ENCODE results near the gene SGTB.
"Not testable (repeated sequence)": the region's sequence is repeated elsewhere in the genome, so short reads cannot be mapped to it uniquely, and the experiment has no call there.

Gene SGTB

GRCh38 chr5:65749221-65749844 lies 27.4 kb upstream of the SGTB start:
- H3K27ac Mint-ChIP-seq: no peak overlapping the region
- no peaks in the 10 kb centered on the region for H3K36me3 Mint-ChIP-seq (ENCODE audit: low read depth)
- no peaks in the 10 kb centered on the region for H3K4me1 Mint-ChIP-seq
- DNase-seq: no peak
- no peaks in the 10 kb centered on the region for H3K27me3 Mint-ChIP-seq
- H3K9me3 Mint-ChIP-seq: peaks cover 4% of the 10 kb centered on the region
- no peak overlapping the region for H3K4me3 Mint-ChIP-seq
- no peak for ATAC-seq

DNA sequence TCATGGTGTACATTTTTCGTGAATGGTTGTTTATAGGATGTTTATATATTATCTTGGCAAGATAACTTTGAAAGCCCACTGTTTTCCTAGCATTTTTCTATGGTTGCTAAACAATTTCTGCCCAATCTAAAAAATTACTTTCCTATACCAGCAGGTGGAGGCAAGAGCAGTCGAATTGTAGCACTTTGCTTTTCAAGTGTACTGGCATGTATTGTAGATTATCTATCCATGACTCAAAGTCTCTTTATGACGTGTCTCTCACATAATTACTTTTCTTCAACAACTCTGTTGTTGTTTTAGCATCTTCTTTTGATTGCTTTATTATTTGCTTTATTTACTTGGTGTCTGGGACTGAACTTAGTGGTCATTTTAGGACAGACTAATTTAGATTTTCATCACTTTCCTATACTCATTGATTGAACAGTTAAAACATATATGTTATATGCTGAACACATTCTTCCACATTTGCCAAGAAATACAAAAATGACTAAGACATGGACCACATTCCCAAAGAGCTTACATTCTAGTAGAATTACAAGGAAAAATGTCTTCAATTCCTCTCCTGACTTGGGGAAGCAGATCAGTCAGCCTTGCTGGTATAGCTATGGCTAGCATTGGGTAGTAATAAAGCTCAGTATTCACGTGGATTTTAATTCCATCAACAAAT lies 20.8 kb upstream of the SGTB start:
- peaks cover 11% of the 10 kb centered on the region for H3K4me1 Mint-ChIP-seq
- no peaks in the 10 kb centered on the region for H3K9me3 Mint-ChIP-seq
- no peaks in the 10 kb centered on the region for H3K27me3 Mint-ChIP-seq
- no peak overlapping the region for H3K4me3 Mint-ChIP-seq
- no peaks in the 10 kb centered on the region for H3K36me3 Mint-ChIP-seq (ENCODE audit: low read depth)
- no peak for DNase-seq
- ATAC-seq: peak; percentile 83
- no peak overlapping the region for H3K27ac Mint-ChIP-seq

DNA sequence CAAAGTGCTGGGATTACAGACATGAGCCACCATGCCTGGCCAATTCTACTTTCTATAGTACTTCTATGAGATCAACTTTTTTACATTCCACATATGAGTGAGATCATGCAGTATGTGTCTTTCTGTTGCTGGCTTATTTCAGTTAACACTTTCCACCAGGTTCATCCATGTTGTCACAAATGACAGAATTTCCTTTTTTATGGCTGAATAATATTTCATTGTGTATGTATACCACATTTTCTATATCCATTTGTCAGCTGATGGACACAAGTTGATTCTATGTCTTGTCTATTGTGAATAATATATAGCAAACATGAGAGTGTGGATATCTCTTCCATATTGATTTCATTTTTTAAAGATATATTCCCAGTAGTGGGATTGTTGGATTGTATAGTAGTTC lies 17.3 kb upstream of the SGTB start:
- no peak overlapping the region for H3K4me3 Mint-ChIP-seq
- no peak overlapping the region for H3K27ac Mint-ChIP-seq

GRCh38 chr5:65738305-65738704 lies 16.4 kb upstream of the SGTB start:
- H3K36me3 Mint-ChIP-seq (ENCODE audit: low read depth): no peaks in the 10 kb centered on the region
- H3K4me3 Mint-ChIP-seq: no peak overlapping the region
- DNase-seq: no peak
- H3K27ac Mint-ChIP-seq: no peak overlapping the region
- no peaks in the 10 kb centered on the region for H3K9me3 Mint-ChIP-seq
- H3K27me3 Mint-ChIP-seq: no peaks in the 10 kb centered on the region
- H3K4me1 Mint-ChIP-seq: peaks cover 26% of the 10 kb centered on the region
- no peak for ATAC-seq

More for the DNA sequence above, 17.3 kb upstream of the SGTB start:
- Mint-ChIP-seq H3K27me3 (no peaks in the 10 kb centered on the region), H3K4me1 (peaks cover 25% of the 10 kb centered on the region), H3K9me3 (no peaks in the 10 kb centered on the region), H3K36me3 (ENCODE audit: low read depth) (no peaks in the 10 kb centered on the region)
- DNase-seq (no peak), ATAC-seq (no peak)

DNA sequence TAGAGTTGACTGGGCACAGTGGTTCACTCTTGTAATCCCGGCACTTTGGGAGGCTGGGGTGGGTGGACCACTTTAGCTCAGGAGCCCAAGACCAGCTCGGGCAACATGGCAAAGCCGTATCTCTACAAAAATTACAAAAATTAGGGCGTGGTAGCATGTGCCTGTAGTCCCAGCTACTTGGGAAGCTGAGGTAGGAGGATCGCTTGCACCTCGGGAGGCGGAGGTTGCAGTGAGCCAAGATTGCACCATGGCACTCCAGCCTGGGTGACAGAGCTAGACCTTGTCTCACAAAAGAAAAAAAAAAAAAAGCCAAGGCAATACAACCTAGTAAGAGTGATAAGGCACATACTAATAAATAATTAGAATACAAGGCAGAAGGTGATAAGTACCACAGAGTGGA lies 15.9 kb upstream of the SGTB start:
- no peak overlapping the region for H3K27ac Mint-ChIP-seq
- H3K9me3 Mint-ChIP-seq: no peaks in the 10 kb centered on the region
- H3K36me3 Mint-ChIP-seq (ENCODE audit: low read depth): no peaks in the 10 kb centered on the region
- H3K4me3 Mint-ChIP-seq: no peak overlapping the region
- H3K27me3 Mint-ChIP-seq: no peaks in the 10 kb centered on the region
- ATAC-seq: no peak
- H3K4me1 Mint-ChIP-seq: peaks cover 24% of the 10 kb centered on the region
- no peak for DNase-seq

GRCh38 chr5:65736011-65736410 lies 14.1 kb upstream of the SGTB start:
- ATAC-seq (no peak), DNase-seq (no peak)
- H3K27ac Mint-ChIP-seq: no peak overlapping the region
- H3K4me3 Mint-ChIP-seq: no peak overlapping the region
- peaks cover 21% of the 10 kb centered on the region for H3K4me1 Mint-ChIP-seq
- H3K27me3 Mint-ChIP-seq: no peaks in the 10 kb centered on the region
- H3K36me3 Mint-ChIP-seq (ENCODE audit: low read depth): no peaks in the 10 kb centered on the region
- H3K9me3 Mint-ChIP-seq: no peaks in the 10 kb centered on the region

DNA sequence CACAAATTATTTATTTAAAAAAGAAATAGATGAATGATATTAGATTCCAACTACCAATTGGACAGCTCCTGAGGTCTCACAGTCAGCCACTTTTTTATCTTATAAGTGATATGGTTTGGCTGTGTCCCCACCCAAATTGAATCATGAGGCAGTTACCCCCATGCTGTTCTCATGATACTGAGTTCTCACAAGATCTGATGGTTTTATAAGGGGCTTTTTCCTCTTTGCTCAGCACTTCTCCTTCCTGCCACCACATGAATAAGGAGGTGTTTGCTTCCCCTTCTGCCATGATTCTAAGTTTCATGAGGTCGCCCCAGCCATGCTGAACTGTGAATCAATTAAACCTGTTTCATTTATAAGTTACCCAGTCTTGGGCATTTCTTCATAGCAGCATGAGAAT lies 13.0 kb upstream of the SGTB start:
- ATAC-seq: no peak
- H3K4me3 Mint-ChIP-seq: no peak overlapping the region
- peaks cover 17% of the 10 kb centered on the region for H3K4me1 Mint-ChIP-seq
- H3K9me3 Mint-ChIP-seq: no peaks in the 10 kb centered on the region
- DNase-seq: no peak
- H3K27ac Mint-ChIP-seq: no peak overlapping the region
- no peaks in the 10 kb centered on the region for H3K36me3 Mint-ChIP-seq (ENCODE audit: low read depth)
- no peaks in the 10 kb centered on the region for H3K27me3 Mint-ChIP-seq

GRCh38 chr5:65734196-65734775 lies 12.4 kb upstream of the SGTB start:
- not testable (repeated sequence) for ATAC-seq; DNase-seq; H3K9me3 Mint-ChIP-seq; H3K27me3 Mint-ChIP-seq; H3K36me3 Mint-ChIP-seq (ENCODE audit: low read depth); H3K27ac Mint-ChIP-seq; H3K4me3 Mint-ChIP-seq
- peaks cover 15% of the 10 kb centered on the region for H3K4me1 Mint-ChIP-seq

- not testable (repeated sequence) for H3K36me3 Mint-ChIP-seq (ENCODE audit: low read depth); H3K27ac Mint-ChIP-seq
- peaks cover 15% of the 10 kb centered on the region for H3K4me1 Mint-ChIP-seq
Observed at GRCh38 chr5:65732046-65732445, 10.1 kb upstream of the SGTB start.

DNA sequence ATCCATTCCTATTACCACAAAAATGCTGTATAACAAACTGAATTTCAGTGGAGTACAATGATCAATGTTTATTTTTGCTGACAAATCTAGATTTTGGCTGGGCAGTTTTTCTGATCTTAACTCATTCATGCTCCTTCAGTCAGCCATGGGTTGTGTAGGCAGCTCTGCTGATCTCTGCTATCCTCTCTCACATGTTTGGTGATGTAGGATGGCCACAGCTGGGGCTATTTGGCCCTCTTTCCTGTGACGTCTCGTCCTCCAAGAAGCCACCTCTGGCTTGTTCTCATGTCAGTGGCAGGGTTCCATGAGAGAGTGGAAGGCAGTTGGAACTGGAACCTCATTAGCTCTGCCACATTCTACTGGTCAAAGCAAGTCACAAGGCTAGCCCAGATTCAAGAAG lies 9.0 kb upstream of the SGTB start:
- no peak overlapping the region for H3K4me3 Mint-ChIP-seq
- ATAC-seq (no peak), DNase-seq (no peak)
- peaks cover 17% of the 10 kb centered on the region for H3K4me1 Mint-ChIP-seq
- H3K36me3 Mint-ChIP-seq (ENCODE audit: low read depth): no peaks in the 10 kb centered on the region
- no peaks in the 10 kb centered on the region for H3K27me3 Mint-ChIP-seq
- no peaks in the 10 kb centered on the region for H3K9me3 Mint-ChIP-seq
- H3K27ac Mint-ChIP-seq: no peak overlapping the region

More at GRCh38 chr5:65732046-65732445, 10.1 kb upstream of the SGTB start:
- ATAC-seq, H3K9me3 Mint-ChIP-seq, H3K27me3 Mint-ChIP-seq, H3K4me3 Mint-ChIP-seq, DNase-seq: not testable (repeated sequence)

DNA sequence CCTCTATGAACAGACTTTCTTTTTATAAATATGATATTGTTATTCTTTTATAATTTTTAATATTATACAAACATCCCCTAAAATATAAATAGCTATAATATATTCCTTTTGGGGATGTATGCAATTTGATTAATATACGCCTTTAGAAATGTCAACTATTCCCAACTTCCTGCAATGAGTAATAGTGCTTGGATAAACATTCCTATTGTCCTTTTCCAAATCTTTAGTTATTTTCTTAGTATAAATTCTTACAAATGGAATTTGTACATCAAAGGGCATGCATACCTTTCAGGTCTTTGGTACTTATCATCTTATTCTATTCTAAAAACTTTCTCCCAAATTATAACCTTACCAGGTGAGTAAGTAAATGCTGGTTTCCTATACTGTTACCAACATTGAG lies 6.3 kb upstream of the SGTB start:
- no peak overlapping the region for H3K4me3 Mint-ChIP-seq
- DNase-seq (no peak), ATAC-seq (no peak)
- no peaks in the 10 kb centered on the region for H3K9me3 Mint-ChIP-seq
- peaks cover 3% of the 10 kb centered on the region for H3K36me3 Mint-ChIP-seq (ENCODE audit: low read depth)
- H3K4me1 Mint-ChIP-seq: peaks cover 14% of the 10 kb centered on the region
- peaks cover 2% of the 10 kb centered on the region for H3K27me3 Mint-ChIP-seq
- H3K27ac Mint-ChIP-seq: no peak overlapping the region

DNA sequence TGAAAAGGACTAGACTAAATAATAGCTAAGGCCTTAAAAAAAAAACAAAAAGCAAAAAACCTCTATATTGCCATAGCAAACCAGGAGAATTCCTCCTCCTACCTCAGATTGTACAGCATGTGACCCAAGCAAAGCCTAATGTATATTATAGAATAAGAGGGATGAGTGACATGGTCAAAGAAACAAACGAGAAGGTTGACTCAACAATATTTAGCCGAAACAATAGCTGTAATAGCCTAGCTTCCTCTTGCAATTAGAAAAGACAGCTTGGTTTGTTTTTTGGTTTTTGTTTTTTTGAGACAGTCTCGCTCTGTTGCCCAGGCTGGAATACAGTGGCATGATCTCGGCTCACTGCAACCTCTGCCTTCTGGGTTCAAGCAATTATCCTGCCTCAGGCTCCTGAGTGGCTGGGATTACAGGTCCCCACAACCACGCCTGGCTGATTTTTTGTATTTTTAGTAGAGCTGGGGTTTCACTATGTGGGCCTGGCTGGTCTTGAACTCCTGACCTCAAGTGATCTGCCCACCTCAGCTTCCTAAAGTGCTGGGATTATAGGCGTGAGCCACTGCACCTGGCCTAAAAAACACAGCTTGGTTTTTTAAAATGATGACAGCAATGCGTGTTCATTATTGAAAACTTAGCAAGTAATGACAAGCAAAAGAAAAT lies 5.7 kb upstream of the SGTB start:
- H3K27ac Mint-ChIP-seq: no peak overlapping the region
- ATAC-seq: no peak
- DNase-seq: no peak
- peaks cover 20% of the 10 kb centered on the region for H3K4me1 Mint-ChIP-seq
- no peak overlapping the region for H3K4me3 Mint-ChIP-seq
- H3K27me3 Mint-ChIP-seq: peaks cover 2% of the 10 kb centered on the region
- H3K9me3 Mint-ChIP-seq: no peaks in the 10 kb centered on the region
- peaks cover 5% of the 10 kb centered on the region for H3K36me3 Mint-ChIP-seq (ENCODE audit: low read depth)

DNA sequence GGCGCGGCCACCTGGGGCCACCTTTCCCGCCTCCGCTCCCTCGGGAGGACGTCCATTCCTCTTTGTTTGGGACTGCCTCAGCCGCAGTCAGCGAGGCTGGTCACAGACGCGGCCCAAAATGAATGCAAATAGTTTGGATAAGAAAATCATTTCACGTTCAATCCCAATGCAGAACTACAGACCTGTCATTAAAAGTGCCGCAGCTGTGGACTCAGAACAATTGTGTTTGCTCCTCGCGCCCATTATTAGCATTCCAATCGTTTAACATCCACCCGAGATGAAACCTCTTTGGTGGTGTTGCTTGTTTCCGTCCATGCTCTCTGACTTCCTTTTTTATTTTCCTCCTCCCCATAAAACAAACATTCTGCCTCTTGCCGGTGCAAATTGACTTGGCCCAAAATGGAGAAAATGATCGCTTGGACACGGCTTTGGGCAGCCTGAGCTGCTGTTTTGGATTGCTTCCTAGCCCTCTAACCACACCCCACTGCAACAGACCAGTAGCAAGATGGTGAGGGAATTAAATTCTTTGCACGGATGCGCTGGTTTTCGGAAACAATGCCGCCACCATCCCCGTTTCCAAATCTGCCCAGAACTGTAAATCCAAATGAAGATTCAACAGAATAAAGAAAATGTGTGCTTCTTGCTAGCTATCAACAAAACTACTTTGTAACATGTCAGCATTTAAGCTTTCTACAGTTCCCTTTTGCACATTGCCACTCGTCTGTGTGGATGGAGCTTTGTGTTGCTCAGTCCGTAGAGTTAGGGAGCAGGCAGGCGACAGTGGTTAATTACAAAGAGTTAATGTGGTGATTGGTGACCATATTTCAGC lies 880 bp upstream of the SGTB start:
- Mint-ChIP-seq H3K4me1 (peaks cover 40% of the 10 kb centered on the region), H3K27me3 (peaks cover 2% of the 10 kb centered on the region), H3K27ac (peak overlapping the region; percentile 91), H3K9me3 (no peaks in the 10 kb centered on the region), H3K4me3 (peak overlapping the region; percentile 96), H3K36me3 (ENCODE audit: low read depth) (peaks cover 5% of the 10 kb centered on the region)
- DNase-seq (no peak), ATAC-seq (no peak)

- Mint-ChIP-seq H3K4me3 (peak overlapping the region; percentile 96), H3K9me3 (no peaks in the 10 kb centered on the region), H3K36me3 (ENCODE audit: low read depth) (peaks cover 5% of the 10 kb centered on the region), H3K27me3 (peaks cover 2% of the 10 kb centered on the region), H3K27ac (peak overlapping the region; percentile 80), H3K4me1 (peaks cover 38% of the 10 kb centered on the region)
- DNase-seq: peak; percentile 25
- peak; percentile 58 for ATAC-seq
Observed at GRCh38 chr5:65721050-65721719, 724 bp downstream of the SGTB start.

Data from activated naive CD8-positive, alpha-beta T cell treated with anti-CD3 and anti-CD28 coated beads, Interleukin-2, amount 50 U/mL, for 24 hours (primary cell).